ENCODE data around the gene TGFB3. TPM values are rescaled to one million over a fixed set of nuclear protein-coding genes. Genes with fewer than 3 reads are reported as not detected.

Gene TGFB3
- polyA plus RNA-seq, 1 donor from 2014 or later: 1.3 TPM

DNA sequence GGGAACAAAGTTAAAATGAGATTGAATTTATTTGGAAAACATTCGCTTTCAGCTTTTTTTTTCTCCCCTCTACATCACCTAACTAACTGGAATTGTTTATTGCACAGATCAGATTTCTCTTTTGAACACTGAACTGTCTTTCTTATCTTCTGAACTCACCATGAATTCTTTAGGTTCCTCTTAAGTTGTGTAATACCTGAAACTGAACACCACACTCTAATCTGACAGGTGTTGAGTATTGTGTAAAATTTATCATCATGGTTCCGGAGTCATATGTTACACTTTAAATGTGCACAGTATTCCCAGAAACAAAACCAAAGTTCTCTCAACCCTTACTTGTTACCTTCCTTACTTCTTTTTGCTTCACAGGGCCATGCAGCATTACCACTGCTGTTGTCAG lies 66.8 kb downstream of the TGFB3 start:
- no peaks in the 10 kb centered on the region for H4K20me1 ChIP-seq (ENCODE audit: insufficient read depth)
- H3K79me2 ChIP-seq (replicated peaks; ENCODE audit: insufficient read depth, low read length): no peaks in the 10 kb centered on the region
- H2AFZ ChIP-seq (ENCODE audit: low read depth, low read length): no peak overlapping the region
- no peaks in the 10 kb centered on the region for H3F3A ChIP-seq (ENCODE audit: insufficient read depth, low read length, poor library complexity, severe bottlenecking)
- H3K4me2 ChIP-seq (ENCODE audit: low read length): no peak overlapping the region
- TF ChIP-seq MXI1 (conservative IDR thresholded peaks at IDR 0.05; ENCODE audit: poor library complexity, severe bottlenecking) (no peak), RAD21 (conservative IDR thresholded peaks at IDR 0.05) (no peak), EZH2 (IDR thresholded peaks at IDR 0.05; ENCODE audit: borderline replicate concordance, insufficient read depth, low read length, poor library complexity, severe bottlenecking) (no peak), POLR2AphosphoS5 (IDR thresholded peaks at IDR 0.05) (no peak), CTCF (IDR thresholded peaks at IDR 0.05; ENCODE audit: poor library complexity, severe bottlenecking) (no peak), SMC3 (conservative IDR thresholded peaks at IDR 0.05; ENCODE audit: poor library complexity) (no peak), EP300 (conservative IDR thresholded peaks at IDR 0.05; ENCODE audit: poor library complexity, severe bottlenecking) (no peak), TAF1 (IDR thresholded peaks at IDR 0.05; ENCODE audit: low read depth) (no peak)
- TF ChIP-seq, protein P1, sequence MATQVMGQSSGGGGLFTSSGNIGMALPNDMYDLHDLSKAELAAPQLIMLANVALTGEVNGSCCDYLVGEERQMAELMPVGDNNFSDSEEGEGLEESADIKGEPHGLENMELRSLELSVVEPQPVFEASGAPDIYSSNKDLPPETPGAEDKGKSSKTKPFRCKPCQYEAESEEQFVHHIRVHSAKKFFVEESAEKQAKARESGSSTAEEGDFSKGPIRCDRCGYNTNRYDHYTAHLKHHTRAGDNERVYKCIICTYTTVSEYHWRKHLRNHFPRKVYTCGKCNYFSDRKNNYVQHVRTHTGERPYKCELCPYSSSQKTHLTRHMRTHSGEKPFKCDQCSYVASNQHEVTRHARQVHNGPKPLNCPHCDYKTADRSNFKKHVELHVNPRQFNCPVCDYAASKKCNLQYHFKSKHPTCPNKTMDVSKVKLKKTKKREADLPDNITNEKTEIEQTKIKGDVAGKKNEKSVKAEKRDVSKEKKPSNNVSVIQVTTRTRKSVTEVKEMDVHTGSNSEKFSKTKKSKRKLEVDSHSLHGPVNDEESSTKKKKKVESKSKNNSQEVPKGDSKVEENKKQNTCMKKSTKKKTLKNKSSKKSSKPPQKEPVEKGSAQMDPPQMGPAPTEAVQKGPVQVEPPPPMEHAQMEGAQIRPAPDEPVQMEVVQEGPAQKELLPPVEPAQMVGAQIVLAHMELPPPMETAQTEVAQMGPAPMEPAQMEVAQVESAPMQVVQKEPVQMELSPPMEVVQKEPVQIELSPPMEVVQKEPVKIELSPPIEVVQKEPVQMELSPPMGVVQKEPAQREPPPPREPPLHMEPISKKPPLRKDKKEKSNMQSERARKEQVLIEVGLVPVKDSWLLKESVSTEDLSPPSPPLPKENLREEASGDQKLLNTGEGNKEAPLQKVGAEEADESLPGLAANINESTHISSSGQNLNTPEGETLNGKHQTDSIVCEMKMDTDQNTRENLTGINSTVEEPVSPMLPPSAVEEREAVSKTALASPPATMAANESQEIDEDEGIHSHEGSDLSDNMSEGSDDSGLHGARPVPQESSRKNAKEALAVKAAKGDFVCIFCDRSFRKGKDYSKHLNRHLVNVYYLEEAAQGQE (IDR thresholded peaks at IDR 0.05; ENCODE audit: borderline replicate concordance): no peak
- H3K9me3 ChIP-seq (ENCODE audit: low read length): no peaks in the 10 kb centered on the region
- no peak overlapping the region for H3K4me3 ChIP-seq (ENCODE audit: low read length)
- no peak overlapping the region for H3K27ac ChIP-seq (ENCODE audit: low read length)
- no peaks in the 10 kb centered on the region for H3K36me3 ChIP-seq (ENCODE audit: insufficient read depth, low read length)
- no peak overlapping the region for H3K9ac ChIP-seq (ENCODE audit: low read length)
- no peaks in the 10 kb centered on the region for H3K27me3 ChIP-seq (ENCODE audit: insufficient read depth, low read depth, low read length)
- no peaks in the 10 kb centered on the region for H3K9me2 ChIP-seq (ENCODE audit: insufficient read depth, low read length)

DNA sequence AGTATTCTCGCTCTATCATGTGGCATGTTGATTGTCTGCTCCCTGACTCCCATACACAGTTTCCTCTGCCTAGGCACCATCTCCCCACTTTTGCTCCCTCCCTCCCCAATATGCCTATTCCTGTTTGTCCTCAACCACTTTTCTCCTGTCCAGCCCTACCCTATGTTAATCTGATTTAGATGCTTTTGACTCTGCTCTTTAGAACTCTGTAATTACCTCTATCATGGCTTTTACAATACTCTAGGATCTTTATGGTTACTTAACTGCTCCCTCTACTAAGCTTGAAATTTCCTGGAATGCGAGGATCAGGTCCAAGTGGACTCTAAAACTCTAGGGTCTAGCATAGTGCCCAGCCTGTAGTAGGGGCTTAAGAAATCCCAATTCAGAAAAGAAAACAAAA lies 68.6 kb downstream of the TGFB3 start:
- H3K9ac ChIP-seq (ENCODE audit: low read length): no peak overlapping the region
- TF ChIP-seq SMC3 (conservative IDR thresholded peaks at IDR 0.05; ENCODE audit: poor library complexity): no peak
- no peak for TF ChIP-seq TAF1 (IDR thresholded peaks at IDR 0.05; ENCODE audit: low read depth)
- TF ChIP-seq RAD21 (conservative IDR thresholded peaks at IDR 0.05): no peak
- TF ChIP-seq EP300 (conservative IDR thresholded peaks at IDR 0.05; ENCODE audit: poor library complexity, severe bottlenecking): no peak
- TF ChIP-seq MXI1 (conservative IDR thresholded peaks at IDR 0.05; ENCODE audit: poor library complexity, severe bottlenecking): no peak
- TF ChIP-seq POLR2AphosphoS5 (IDR thresholded peaks at IDR 0.05): no peak
- TF ChIP-seq, protein P1 (IDR thresholded peaks at IDR 0.05; ENCODE audit: borderline replicate concordance): no peak
- TF ChIP-seq CTCF (IDR thresholded peaks at IDR 0.05; ENCODE audit: poor library complexity, severe bottlenecking): no peak
- H4K20me1 ChIP-seq (ENCODE audit: insufficient read depth): no peaks in the 10 kb centered on the region
- H3K36me3 ChIP-seq (ENCODE audit: insufficient read depth, low read length): no peaks in the 10 kb centered on the region
- H3K9me3 ChIP-seq (ENCODE audit: low read length): no peaks in the 10 kb centered on the region
- H3K4me2 ChIP-seq (ENCODE audit: low read length): no peak overlapping the region
- no peak overlapping the region for H3K27ac ChIP-seq (ENCODE audit: low read length)
- H3K79me2 ChIP-seq (replicated peaks; ENCODE audit: insufficient read depth, low read length): no peaks in the 10 kb centered on the region
- H3F3A ChIP-seq (ENCODE audit: insufficient read depth, low read length, poor library complexity, severe bottlenecking): no peaks in the 10 kb centered on the region
- no peak overlapping the region for H3K4me3 ChIP-seq (ENCODE audit: low read length)
- no peaks in the 10 kb centered on the region for H3K9me2 ChIP-seq (ENCODE audit: insufficient read depth, low read length)
- no peaks in the 10 kb centered on the region for H3K27me3 ChIP-seq (ENCODE audit: insufficient read depth, low read depth, low read length)
- no peak overlapping the region for H2AFZ ChIP-seq (ENCODE audit: low read depth, low read length)
